K562 (cell line): ENCODE data around the gene ROPN1L. TPM values are rescaled to one million over a fixed set of nuclear protein-coding genes. Genes with fewer than 3 reads are reported as not detected.

Source experiments
- ARID1B ChIP-seq: fragments of 450-650 bp; IDR thresholded peaks from 2 replicates; pipeline ENCODE4 v1.6.1; 2016; ENCODE audit warnings: antibody characterized with exemption, mild to moderate bottlenecking, inconsistent platforms
- ATF1 ChIP-seq, 2 experiments: fragments of 450-650 bp in 1 of 2; IDR thresholded peaks; 2 replicates each; pipeline ENCODE4 v1.6.1; 2016; ENCODE audit warnings: missing compliant biosample characterization in 1 of 2, missing genetic modification characterization in 1 of 2
- BHLHE40 ChIP-seq: IDR thresholded peaks from 2 replicates; pipeline ENCODE4 v1.6.1; 2011; ENCODE audit warnings: low read length, improper control_type of control experiment
- CTBP1 ChIP-seq: fragments of 450-650 bp; IDR thresholded peaks from 2 replicates; pipeline ENCODE4 v1.6.1; 2016; ENCODE audit warnings: borderline replicate concordance
- FIP1L1 ChIP-seq: fragments of 200-400 bp; formaldehyde crosslinking; IDR thresholded peaks from 2 replicates; pipeline ENCODE4 v1.6.1; 2018; ENCODE audit warnings: mild to moderate bottlenecking, low read depth, low read length; ENCODE audit not compliant: poor library complexity, severe bottlenecking
- FOS ChIP-seq: IDR thresholded peaks from 3 replicates; pipeline ENCODE4 v1.6.1; 2011; ENCODE audit not compliant: insufficient read length; ENCODE audit errors: extremely low read depth
- FUS ChIP-seq: fragments of 200-400 bp; formaldehyde crosslinking; optimal IDR thresholded peaks from 2 replicates; pipeline ENCODE3; 2017; ENCODE audit warnings: low read depth, low read length
- HDAC3 ChIP-seq: fragments of 450-650 bp; IDR thresholded peaks from 2 replicates; pipeline ENCODE4 v1.6.1; 2018; ENCODE audit warnings: borderline replicate concordance, mild to moderate bottlenecking, moderate library complexity; ENCODE audit not compliant: partially characterized antibody
- HMGN3 ChIP-seq: IDR thresholded peaks from 2 replicates; pipeline ENCODE4 v1.6.1; 2011; ENCODE audit warnings: borderline replicate concordance, low read depth, mild to moderate bottlenecking, mixed read lengths, low read length; ENCODE audit not compliant: insufficient read length; ENCODE audit errors: extremely low read depth
- HNRNPLL ChIP-seq: fragments of 200-400 bp; formaldehyde crosslinking; IDR thresholded peaks from 2 replicates; pipeline ENCODE4 v1.6.1; 2017; ENCODE audit warnings: low read length, low read depth, mild to moderate bottlenecking; ENCODE audit not compliant: poor library complexity, severe bottlenecking
- KLF16 ChIP-seq: IDR thresholded peaks from 2 replicates; pipeline ENCODE4 v1.6.1; 2016; ENCODE audit warnings: antibody characterized with exemption
- MECOM ChIP-seq: fragments of 250-450 bp; sonication (Bioruptor Pico); IDR thresholded peaks from 2 replicates; pipeline ENCODE4 v1.8.0; 2022; ENCODE audit warnings: inconsistent platforms
- MTA2 ChIP-seq: fragments of 450-650 bp; IDR thresholded peaks from 2 replicates; pipeline ENCODE4 v1.6.1; 2016; ENCODE audit warnings: low read depth
- NCOA1 ChIP-seq: fragments of 450-650 bp; IDR thresholded peaks from 2 replicates; pipeline ENCODE4 v1.6.1; 2016; ENCODE audit warnings: low read depth
- NEUROD1 ChIP-seq: fragments of 150-350 bp; IDR thresholded peaks from 2 replicates; pipeline ENCODE4 v1.6.1; 2014; ENCODE audit warnings: borderline replicate concordance, low read length, low read depth; ENCODE audit not compliant: partially characterized antibody
- NFE2L1 ChIP-seq: fragments of 450-650 bp; IDR thresholded peaks from 2 replicates; pipeline ENCODE4 v1.6.1; 2016; ENCODE audit warnings: missing genetic modification characterization, low read depth, mild to moderate bottlenecking, missing compliant biosample characterization, moderate library complexity, borderline replicate concordance
- PKNOX1 ChIP-seq: fragments of 450-650 bp; IDR thresholded peaks from 2 replicates; pipeline ENCODE4 v1.6.1; 2016
- PML ChIP-seq: IDR thresholded peaks from 2 replicates; pipeline ENCODE4 v1.6.1; 2012; ENCODE audit warnings: low read length, inconsistent platforms
- POLR2AphosphoS5 ChIP-seq: IDR thresholded peaks from 2 replicates; pipeline ENCODE4 v1.6.1; 2011; ENCODE audit warnings: mild to moderate bottlenecking, low read depth, low read length, moderate library complexity; ENCODE audit not compliant: control insufficient read depth, insufficient read depth
- PYGO2 ChIP-seq: fragments of 450-650 bp; IDR thresholded peaks from 2 replicates; pipeline ENCODE4 v1.6.1; 2016; ENCODE audit warnings: mild to moderate bottlenecking, missing genetic modification characterization, moderate library complexity, missing compliant biosample characterization
- RAD21 ChIP-seq, 2 experiments: fragments of 250-450 bp in 1 of 2; fragments of 450-650 bp in 1 of 2; sonication (Bioruptor Pico) in 1 of 2; formaldehyde crosslinking in 1 of 2; IDR thresholded peaks in 1 of 2; conservative IDR thresholded peaks in 1 of 2; 2 replicates each; pipeline versions ENCODE4 v1.4.0 to v1.8.0; 2020 to 2022; ENCODE audit warnings: mild to moderate bottlenecking in 2 of 2, moderate library complexity in 1 of 2
- ZFP36 ChIP-seq: fragments of 150-350 bp; IDR thresholded peaks from 2 replicates; pipeline ENCODE4 v1.6.1; 2018; ENCODE audit warnings: low read length, low read depth; ENCODE audit not compliant: partially characterized antibody
- ZNF143 ChIP-seq: sonication (generic); formaldehyde crosslinking; IDR thresholded peaks from 2 replicates; pipeline ENCODE4 v1.9.0; 2022; ENCODE audit warnings: mild to moderate bottlenecking, missing genetic modification reagents
- ZNF212 ChIP-seq: fragments of 450-650 bp; formaldehyde crosslinking; IDR thresholded peaks from 2 replicates; pipeline ENCODE4 v1.4.0; 2020; ENCODE audit warnings: mild to moderate bottlenecking
- ZNF253 ChIP-seq: fragments of 250-450 bp; sonication (Bioruptor Pico); conservative IDR thresholded peaks from 2 replicates; pipeline ENCODE4 v1.6.1; 2021; ENCODE audit warnings: mild to moderate bottlenecking
- ZNF398 ChIP-seq: fragments of 250-450 bp; sonication (Bioruptor Pico); IDR thresholded peaks from 2 replicates; pipeline ENCODE4 v1.8.0; 2021; ENCODE audit warnings: moderate library complexity, mild to moderate bottlenecking, inconsistent platforms
- ZNF589 ChIP-seq: fragments of 200-800 bp; sonication (Bioruptor generic); IDR thresholded peaks from 2 replicates; pipeline ENCODE4 v1.6.1; 2016; ENCODE audit warnings: low read depth, missing genetic modification characterization, missing compliant biosample characterization
- polyA plus RNA-seq, 8 experiments: library from polyadenylated mRNA; depleted of rRNA in 4 of 8; stranded (reverse) in 5 of 8; unstranded in 3 of 8; fragments of >200 nt; fragmentation: Nextera tagmentation in 2 of 8; fragmentation: Illumina TruSeq in 1 of 8; extraction: Ambion mirVana in 2 of 8; extraction: Trizol in 1 of 8; gene quantifications; 2 replicates each; pipeline versions ENCODE4 v1.2.1 to v1.2.3, GENCODE V29; 2011 to 2014; ENCODE audit warnings: inconsistent platforms in 1 of 8, missing spikeins in 1 of 8
- total RNA-seq, 7 experiments: library from RNA; depleted of rRNA in 6 of 7; stranded (reverse); fragments of >200 nt in 6 of 7; fragmentation: Illumina TruSeq in 2 of 7; extraction: Trizol in 2 of 7; gene quantifications; 2 replicates each; pipeline versions ENCODE4 v1.2.1 to v1.2.3, GENCODE V29; 2011 to 2021; ENCODE audit warnings: low replicate concordance in 1 of 7

ROPN1L gene
- total and polyA plus RNA-seq, 9 of the 15 experiments (the other 6 are each of a cell fraction or from before 2014, with no cell fraction given) = 0.04 to 0.85 (median 0.24) TPM; not detected in 3

GRCh38 chr5:10507575-10508096 is 66.0 kb downstream of the ROPN1L start (continued):
- TF ChIP-seq ZNF398 (CRISPR knock-in tag) (no peak), ZNF212 (CRISPR knock-in tag) (0 out of 2 replicates have a peak, but pooled peaks have one; percentile 43), MECOM (CRISPR knock-in tag) (peak; percentile 81; the same call in 1 of the 2 replicates), HDAC3 (peak; percentile 91), NCOA1 (peak; percentile 84), NFE2L1 (no peak), CTBP1 (peak; percentile 92), ARID1B (peak; percentile 92), FIP1L1 (no peak), KLF16 (peak; percentile 68; the same call in 1 of the 2 replicates), PYGO2 (tag) (0 out of 2 replicates have a peak, but pooled peaks have one; percentile 57), HMGN3 (peak; percentile 56), ZNF253 (CRISPR knock-in tag) (no peak), FOS (no peak), ATF1 (CRISPR knock-in tag; IDR thresholded peaks at IDR 0.05) (no peak), ATF1 (tag; IDR thresholded peaks at IDR 0.05) (peak; percentile 67), NEUROD1 (no peak), BHLHE40 (peak; percentile 70), MTA2 (peak; percentile 67), RAD21 (CRISPR knock-in tag; conservative IDR thresholded peaks at IDR 0.05 in 1 of 2, IDR thresholded peaks at IDR 0.05 in 1 of 2) (peak; percentile 27; a peak in 3 of 4 replicates), POLR2AphosphoS5 (peak; percentile 79), PKNOX1 (peak; percentile 98), HNRNPLL (no peak), FUS (no peak), PML (peak; percentile 72; the same call in 1 of the 2 replicates), ZFP36 (peak; percentile 32), ZNF589 (CRISPR knock-in tag) (peak; percentile 50), ZNF143 (CRISPR knock-in tag) (no peak)
- TF ChIP-seq, all 486 proteins: peak for 107
